Smooth muscle cell of the coronary artery (primary cell): ENCODE results near the gene ANKRD53. TPM values are rescaled to one million over a fixed set of nuclear protein-coding genes. Genes with fewer than 3 reads are reported as not detected.

Experiments
- total RNA-seq: library from RNA; depleted of rRNA; stranded (reverse); fragments of >200 nt; gene quantifications from 2 replicates; pipeline ENCODE4 v1.2.3, GENCODE V29; 2014; ENCODE audit warnings: low replicate concordance

The ANKRD53 gene
- total RNA-seq, result 0.15 and 0.23 TPM in 2 replicates

DNA sequence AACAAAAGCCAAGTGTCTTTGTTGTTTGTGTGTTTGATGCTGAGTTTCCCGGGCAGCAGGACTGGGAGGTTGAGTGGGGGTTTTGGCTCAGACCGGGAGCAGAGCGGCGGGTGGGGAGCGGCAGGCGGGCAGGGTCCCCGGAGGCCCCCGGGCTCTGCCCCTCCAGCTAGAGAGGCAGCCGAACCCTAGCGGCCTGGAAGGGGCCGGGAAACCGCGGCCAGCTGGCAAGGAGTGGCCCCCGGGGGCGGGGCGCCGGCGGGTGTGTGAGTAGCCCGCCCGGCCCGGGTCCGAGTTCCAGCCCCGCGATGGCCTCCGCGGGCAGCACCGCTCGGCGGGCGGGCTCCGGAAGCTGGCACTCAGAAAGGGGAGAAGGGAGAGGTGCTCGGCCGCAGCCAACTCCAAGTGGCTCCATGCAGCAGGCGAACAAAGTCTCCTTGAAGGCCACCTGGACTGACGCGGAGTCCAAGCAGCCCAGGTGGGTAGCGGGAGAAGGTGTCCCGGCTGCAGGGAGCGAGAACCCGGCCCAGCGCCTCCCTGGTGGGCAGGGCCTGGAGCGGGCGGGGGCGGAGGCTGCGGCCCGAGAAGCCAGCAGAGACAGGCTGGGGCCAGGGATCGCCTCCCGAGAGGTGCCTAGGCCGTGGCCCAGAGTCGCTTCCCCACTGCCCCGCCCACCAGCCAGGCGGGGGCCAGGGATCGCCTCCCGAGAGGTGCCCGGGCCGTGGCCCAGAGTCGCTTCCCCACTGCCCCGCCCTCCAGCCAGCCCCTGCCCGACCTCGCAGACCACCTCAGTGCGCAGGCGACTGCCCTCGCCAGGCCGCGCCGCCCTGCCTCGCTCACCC is at the start of gene ANKRD53:
TSS of gene ANKRD53 (plus strand) at position 290 of the 839 bp plus-strand sequence. CDS start at position 306, 16 bp downstream.

GRCh38 chr2:70935468-70936164 is 42.8 kb upstream of the ANKRD53 start, which contains the start of gene ATP6V1B1:
Gene ATP6V1B1 (plus strand): TSS chr2:70935900. CDS start chr2:70935955, 55 bp downstream.

DNA sequence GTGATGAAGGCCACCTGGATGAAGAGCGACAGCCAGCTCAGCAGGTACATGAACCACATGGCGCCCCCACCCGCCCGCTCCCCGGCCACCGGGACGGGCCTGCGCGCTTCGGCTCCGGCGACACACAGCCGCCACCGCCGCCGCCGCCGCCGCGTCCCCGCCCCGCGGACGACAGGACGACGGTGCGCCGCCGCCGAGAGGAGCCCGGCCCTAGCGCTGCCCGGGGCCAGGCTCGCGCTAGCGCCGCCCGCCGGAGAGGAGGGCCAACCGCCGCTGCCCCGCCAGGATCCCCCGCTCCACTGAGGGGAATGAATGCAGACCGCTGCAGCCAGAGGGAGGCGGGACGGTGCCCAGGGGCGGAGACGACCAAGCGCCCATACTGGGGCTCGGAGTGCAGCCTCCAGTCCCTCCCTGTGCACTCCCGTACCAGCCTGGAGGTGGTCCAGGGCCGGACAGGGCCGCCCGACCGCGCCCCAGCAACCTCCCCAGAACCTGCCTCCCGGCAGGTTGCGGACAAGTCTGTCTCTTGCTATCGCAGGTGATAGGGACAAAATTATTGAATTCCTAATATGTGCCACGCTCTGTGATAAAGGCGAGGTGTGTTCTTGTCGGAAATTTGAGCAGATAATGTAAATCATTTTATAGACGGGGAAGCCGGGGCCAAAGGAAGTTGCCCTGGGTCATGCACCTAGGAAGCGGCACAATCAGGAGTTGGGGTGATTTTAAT is 16.4 kb downstream of the ANKRD53 start, which contains the start of gene TEX261:
TSS of gene TEX261 (minus strand) at position 175 of the 727 bp plus-strand sequence. CDS start at position 59, 116 bp downstream.

Other genes with a start within 250 kb of the ANKRD53 start
- gene ADD2, start 210.4 kb upstream of the ANKRD53 start, total RNA-seq, result under 0.01 and 0.35 TPM in 2 replicates
- gene FIGLA, start 188.0 kb upstream of the ANKRD53 start, total RNA-seq, result not detected in 2 replicates
- gene CLEC4F, start 158.0 kb upstream of the ANKRD53 start, total RNA-seq, result not detected in 2 replicates
- not detected in 2 replicates for gene CD207, start 142.8 kb upstream of the ANKRD53 start, total RNA-seq
- gene VAX2, start 78.1 kb upstream of the ANKRD53 start, total RNA-seq, result 0.47 and 2.3 TPM in 2 replicates
- 0.45 and 0.94 TPM in 2 replicates for gene ATP6V1B1, start 42.7 kb upstream of the ANKRD53 start, total RNA-seq
- 21.4 and 25.7 TPM in 2 replicates for gene TEX261, start 16.2 kb downstream of the ANKRD53 start, total RNA-seq
- gene NAGK, start 90.0 kb downstream of the ANKRD53 start, total RNA-seq, result 73.1 and 80.9 TPM in 2 replicates
- gene MCEE, start 151.6 kb downstream of the ANKRD53 start, total RNA-seq, result 17.7 and 26.6 TPM in 2 replicates
- 9.5 and 23.0 TPM in 2 replicates for gene MPHOSPH10, start 152.0 kb downstream of the ANKRD53 start, total RNA-seq
- gene PAIP2B, start 248.5 kb downstream of the ANKRD53 start, total RNA-seq, result 0.45 and 0.47 TPM in 2 replicates